Body of pancreas (tissue), 4 donors: ENCODE measurements around the gene ABCA13.

ENCODE experiments used
- CTCF ChIP-seq, 7 experiments: fragments of 450-650 bp in 4 of 7; fragments of 200-600 bp in 3 of 7; sonication (generic) in 3 of 7; IDR thresholded peaks; one replicate each; pipeline ENCODE4 v1.5.1; 2016 to 2019; ENCODE audit warnings: antibody characterized with exemption in 7 of 7
- POLR2A ChIP-seq, 3 donors: fragments of 450-650 bp; IDR thresholded peaks; one replicate each; pipeline ENCODE4 v1.6.1; 2016; ENCODE audit warnings: antibody characterized with exemption in 3 of 3, mild to moderate bottlenecking in 2 of 3

DNA sequence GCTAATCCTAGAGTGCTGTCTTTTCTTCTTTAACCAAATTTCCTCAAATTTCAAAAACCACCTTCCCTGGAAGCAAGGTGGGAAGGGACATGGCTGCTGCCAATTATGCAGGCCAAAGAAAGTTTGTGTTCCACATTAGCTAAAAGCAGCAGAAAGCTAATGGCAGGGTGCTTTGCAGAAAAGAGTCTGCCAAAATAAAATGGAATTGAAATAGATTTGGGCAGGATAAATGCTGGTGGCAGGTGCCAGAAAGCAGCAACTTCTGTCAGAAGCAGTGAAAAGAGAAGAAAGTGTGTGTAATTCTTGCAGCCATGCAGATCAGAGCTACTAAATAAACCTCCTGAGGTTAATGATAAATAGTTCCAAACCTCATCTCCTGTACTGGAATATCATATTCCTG lies 275.5 kb downstream of the ABCA13 start:
- TF ChIP-seq CTCF (IDR thresholded peaks at IDR 0.05) (no peak), POLR2A (IDR thresholded peaks at IDR 0.05) (no peak)
